ENCODE measurements around the gene PDE2A.

DNA sequence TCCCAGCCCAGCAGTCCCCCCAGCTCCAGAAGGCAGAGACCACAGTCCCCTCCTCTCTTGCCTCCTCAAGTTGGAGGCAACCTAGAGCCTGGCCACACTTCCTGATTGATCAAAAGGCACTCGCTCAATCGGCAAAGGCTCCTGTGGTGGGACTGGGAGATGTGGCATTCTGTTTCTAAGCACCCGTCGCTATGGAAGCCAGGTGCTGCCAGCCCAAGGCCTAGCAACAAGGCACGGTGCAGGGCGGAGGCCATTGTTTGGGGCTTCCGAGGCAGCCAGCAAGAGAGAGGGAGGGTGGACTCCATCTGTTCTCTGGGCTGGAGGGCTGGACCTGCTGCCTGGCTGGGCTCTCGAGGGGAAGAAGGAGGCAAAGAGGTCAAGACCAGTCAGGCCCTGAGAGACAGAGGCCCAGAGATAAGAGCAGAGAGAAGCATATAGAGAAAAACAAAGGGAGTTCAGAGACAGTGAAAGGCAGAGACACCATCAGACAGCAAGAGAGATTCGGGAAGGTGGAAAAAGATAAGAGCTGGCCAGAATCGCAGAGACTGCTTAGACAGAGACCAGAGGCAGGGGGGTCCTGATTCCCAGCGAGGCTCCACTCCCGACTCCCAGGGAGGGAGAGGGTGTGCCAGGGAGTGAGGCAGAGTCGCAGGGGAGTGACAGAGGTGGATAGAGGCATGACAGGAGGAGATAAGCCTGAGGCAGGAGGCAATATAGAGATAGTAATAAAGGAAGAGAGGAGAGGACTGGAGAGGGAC lies 21.2 kb downstream of the PDE2A start:
- TF ChIP-seq POLR2AphosphoS5 (IDR thresholded peaks at IDR 0.05; ENCODE audit: low read depth, low read length), result no peak
- TF ChIP-seq, protein P1, sequence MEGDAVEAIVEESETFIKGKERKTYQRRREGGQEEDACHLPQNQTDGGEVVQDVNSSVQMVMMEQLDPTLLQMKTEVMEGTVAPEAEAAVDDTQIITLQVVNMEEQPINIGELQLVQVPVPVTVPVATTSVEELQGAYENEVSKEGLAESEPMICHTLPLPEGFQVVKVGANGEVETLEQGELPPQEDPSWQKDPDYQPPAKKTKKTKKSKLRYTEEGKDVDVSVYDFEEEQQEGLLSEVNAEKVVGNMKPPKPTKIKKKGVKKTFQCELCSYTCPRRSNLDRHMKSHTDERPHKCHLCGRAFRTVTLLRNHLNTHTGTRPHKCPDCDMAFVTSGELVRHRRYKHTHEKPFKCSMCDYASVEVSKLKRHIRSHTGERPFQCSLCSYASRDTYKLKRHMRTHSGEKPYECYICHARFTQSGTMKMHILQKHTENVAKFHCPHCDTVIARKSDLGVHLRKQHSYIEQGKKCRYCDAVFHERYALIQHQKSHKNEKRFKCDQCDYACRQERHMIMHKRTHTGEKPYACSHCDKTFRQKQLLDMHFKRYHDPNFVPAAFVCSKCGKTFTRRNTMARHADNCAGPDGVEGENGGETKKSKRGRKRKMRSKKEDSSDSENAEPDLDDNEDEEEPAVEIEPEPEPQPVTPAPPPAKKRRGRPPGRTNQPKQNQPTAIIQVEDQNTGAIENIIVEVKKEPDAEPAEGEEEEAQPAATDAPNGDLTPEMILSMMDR (IDR thresholded peaks at IDR 0.05), result no peak
- TF ChIP-seq, protein P2, sequence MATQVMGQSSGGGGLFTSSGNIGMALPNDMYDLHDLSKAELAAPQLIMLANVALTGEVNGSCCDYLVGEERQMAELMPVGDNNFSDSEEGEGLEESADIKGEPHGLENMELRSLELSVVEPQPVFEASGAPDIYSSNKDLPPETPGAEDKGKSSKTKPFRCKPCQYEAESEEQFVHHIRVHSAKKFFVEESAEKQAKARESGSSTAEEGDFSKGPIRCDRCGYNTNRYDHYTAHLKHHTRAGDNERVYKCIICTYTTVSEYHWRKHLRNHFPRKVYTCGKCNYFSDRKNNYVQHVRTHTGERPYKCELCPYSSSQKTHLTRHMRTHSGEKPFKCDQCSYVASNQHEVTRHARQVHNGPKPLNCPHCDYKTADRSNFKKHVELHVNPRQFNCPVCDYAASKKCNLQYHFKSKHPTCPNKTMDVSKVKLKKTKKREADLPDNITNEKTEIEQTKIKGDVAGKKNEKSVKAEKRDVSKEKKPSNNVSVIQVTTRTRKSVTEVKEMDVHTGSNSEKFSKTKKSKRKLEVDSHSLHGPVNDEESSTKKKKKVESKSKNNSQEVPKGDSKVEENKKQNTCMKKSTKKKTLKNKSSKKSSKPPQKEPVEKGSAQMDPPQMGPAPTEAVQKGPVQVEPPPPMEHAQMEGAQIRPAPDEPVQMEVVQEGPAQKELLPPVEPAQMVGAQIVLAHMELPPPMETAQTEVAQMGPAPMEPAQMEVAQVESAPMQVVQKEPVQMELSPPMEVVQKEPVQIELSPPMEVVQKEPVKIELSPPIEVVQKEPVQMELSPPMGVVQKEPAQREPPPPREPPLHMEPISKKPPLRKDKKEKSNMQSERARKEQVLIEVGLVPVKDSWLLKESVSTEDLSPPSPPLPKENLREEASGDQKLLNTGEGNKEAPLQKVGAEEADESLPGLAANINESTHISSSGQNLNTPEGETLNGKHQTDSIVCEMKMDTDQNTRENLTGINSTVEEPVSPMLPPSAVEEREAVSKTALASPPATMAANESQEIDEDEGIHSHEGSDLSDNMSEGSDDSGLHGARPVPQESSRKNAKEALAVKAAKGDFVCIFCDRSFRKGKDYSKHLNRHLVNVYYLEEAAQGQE (IDR thresholded peaks at IDR 0.05; ENCODE audit: insufficient read depth in 1 of 2, low read depth in 2 of 2, low read length in 1 of 2), result no peak
- no peak for TF ChIP-seq SIN3A (IDR thresholded peaks at IDR 0.05; ENCODE audit: borderline replicate concordance, insufficient read depth, low read depth, low read length)

All from Panc1 (cell line).